Neural cell (in vitro differentiated cells): ENCODE measurements around the gene SNX20. TPM values are rescaled to one million over a fixed set of nuclear protein-coding genes. Genes with fewer than 3 reads are reported as not detected.

Experiments used
- H2AFZ ChIP-seq: fragments of 200-600, 300-800 bp; sonication (generic), shearing (Covaris generic); 2 replicates; pipeline ENCODE4 v1.6.0; 2014; ENCODE audit warnings: low read depth, mild to moderate bottlenecking, antibody characterized with exemption, low read length, moderate library complexity
- H3F3A ChIP-seq: fragments of 200-600 bp; shearing (Covaris generic); 2 replicates; pipeline ENCODE4 v1.6.1; 2016; ENCODE audit warnings: mild to moderate bottlenecking, moderate library complexity, mixed read lengths, antibody characterized with exemption, low read length; ENCODE audit not compliant: insufficient read depth, poor library complexity, severe bottlenecking
- H3K27ac ChIP-seq: fragments of 200-600, 300-800 bp; sonication (generic), shearing (Covaris generic); 2 replicates; pipeline ENCODE4 v1.5.1; 2014; ENCODE audit warnings: mild to moderate bottlenecking, low read length, moderate library complexity
- H3K27me3 ChIP-seq: fragments of 300-800, 200-600 bp; sonication (generic), shearing (Covaris generic); 2 replicates; pipeline ENCODE4 v1.6.0; 2014; ENCODE audit warnings: mild to moderate bottlenecking, low read depth, low read length, moderate library complexity; ENCODE audit not compliant: insufficient read depth
- H3K36me3 ChIP-seq: fragments of 300-800, 200-600 bp; sonication (generic), shearing (Covaris generic); 2 replicates; pipeline ENCODE4 v1.5.1; 2014; ENCODE audit warnings: mild to moderate bottlenecking, antibody characterized with exemption, low read length, moderate library complexity; ENCODE audit not compliant: insufficient read depth
- H3K4me2 ChIP-seq: fragments of 300-800, 200-600 bp; sonication (generic), shearing (Covaris generic); 2 replicates; pipeline ENCODE4 v1.6.0; 2014; ENCODE audit warnings: mild to moderate bottlenecking, low read length
- H3K4me3 ChIP-seq: fragments of 300-800, 200-600 bp; sonication (generic), shearing (Covaris generic); 2 replicates; pipeline ENCODE4 v1.5.1; 2014; ENCODE audit warnings: mild to moderate bottlenecking, low read length, moderate library complexity
- H3K79me2 ChIP-seq: fragments of 200-600 bp; shearing (Covaris generic); replicated peaks from 2 replicates; pipeline ENCODE4 v1.6.0; 2014; ENCODE audit warnings: mild to moderate bottlenecking, low read length, moderate library complexity; ENCODE audit not compliant: insufficient read depth
- H3K9ac ChIP-seq: fragments of 300-800, 200-600 bp; sonication (generic), shearing (Covaris generic); 2 replicates; pipeline ENCODE4 v1.6.1; 2016; ENCODE audit warnings: mild to moderate bottlenecking, low read length, mixed read lengths
- H3K9me2 ChIP-seq: fragments of 200-600 bp; shearing (Covaris generic); 2 replicates; pipeline ENCODE4 v1.6.1; 2016; ENCODE audit warnings: mild to moderate bottlenecking, low read length, mixed read lengths; ENCODE audit not compliant: insufficient read depth
- H3K9me3 ChIP-seq: fragments of 200-600, 300-800 bp; sonication (generic), shearing (Covaris generic); 2 replicates; pipeline ENCODE4 v1.6.1; 2016; ENCODE audit warnings: mild to moderate bottlenecking, mixed run types, low read length, moderate library complexity, mixed read lengths
- H4K20me1 ChIP-seq: fragments of 200-600 bp; shearing (Covaris generic); 2 replicates; pipeline ENCODE4 v1.6.1; 2016; ENCODE audit warnings: mild to moderate bottlenecking, mixed run types; ENCODE audit not compliant: insufficient read depth
- CTCF ChIP-seq: fragments of 450-650 bp; IDR thresholded peaks from 2 replicates; pipeline ENCODE4 v1.5.1; 2014; ENCODE audit warnings: antibody characterized with exemption, mild to moderate bottlenecking, moderate library complexity; ENCODE audit not compliant: poor library complexity, severe bottlenecking
- EP300 ChIP-seq: fragments of 450-650 bp; conservative IDR thresholded peaks from 2 replicates; pipeline ENCODE4 v1.6.1; 2014; ENCODE audit warnings: antibody characterized with exemption, mild to moderate bottlenecking, moderate library complexity; ENCODE audit not compliant: poor library complexity, severe bottlenecking
- EZH2 ChIP-seq: fragments of 200-600, 300-800 bp; shearing (Covaris generic), sonication (generic); IDR thresholded peaks from 2 replicates; pipeline ENCODE4 v1.6.1; 2014; ENCODE audit warnings: antibody characterized with exemption, low read length, borderline replicate concordance, mild to moderate bottlenecking; ENCODE audit not compliant: insufficient read depth, poor library complexity, severe bottlenecking
- MXI1 ChIP-seq: fragments of 450-650 bp; conservative IDR thresholded peaks from 2 replicates; pipeline ENCODE4 v1.6.1; 2014; ENCODE audit warnings: antibody characterized with exemption, mild to moderate bottlenecking; ENCODE audit not compliant: poor library complexity, severe bottlenecking
- POLR2AphosphoS5 ChIP-seq: IDR thresholded peaks from 2 replicates; pipeline ENCODE4 v1.6.1; 2012
- RAD21 ChIP-seq: fragments of 450-650 bp; conservative IDR thresholded peaks from 2 replicates; pipeline ENCODE4 v1.6.1; 2014; ENCODE audit warnings: antibody characterized with exemption, mild to moderate bottlenecking, moderate library complexity
- SMC3 ChIP-seq: fragments of 450-650 bp; conservative IDR thresholded peaks from 2 replicates; pipeline ENCODE4 v1.6.1; 2014; ENCODE audit warnings: antibody characterized with exemption, mild to moderate bottlenecking, moderate library complexity; ENCODE audit not compliant: poor library complexity
- TAF1 ChIP-seq: IDR thresholded peaks from 2 replicates; pipeline ENCODE4 v1.6.1; 2012; ENCODE audit warnings: low read depth
- polyA plus RNA-seq: library from polyadenylated mRNA; depleted of rRNA; stranded (reverse); fragments of >200 nt; gene quantifications from 2 replicates; pipeline ENCODE4 v1.2.3, GENCODE V29; 2014
- TF ChIP-seq, protein P1 (sequence below): IDR thresholded peaks from 2 replicates; pipeline ENCODE4 v1.6.1; 2012; ENCODE audit warnings: borderline replicate concordance

Gene SNX20
- polyA plus RNA-seq, 1 donor from 2014 or later = not detected

DNA sequence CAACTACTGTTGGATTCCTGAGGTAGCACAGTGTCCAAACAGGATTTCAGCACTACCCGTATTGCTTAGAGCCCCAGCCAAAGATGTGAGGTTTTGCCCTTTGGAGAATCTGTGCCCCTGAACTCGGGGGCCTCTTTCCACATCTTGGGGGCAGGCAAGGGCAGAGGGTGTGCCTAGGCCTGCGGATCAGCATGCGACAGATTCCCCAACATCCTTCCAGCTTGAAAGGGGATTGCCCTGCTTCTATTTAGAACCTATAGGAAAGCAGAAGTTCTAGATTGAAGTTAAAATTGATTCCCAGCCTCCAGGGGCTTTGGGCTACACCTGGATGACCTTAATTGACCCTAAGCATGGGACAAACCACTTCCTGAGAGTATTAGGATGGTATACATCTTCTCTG is 31.8 kb upstream of the SNX20 start:
- H3K9me3 ChIP-seq = no peaks in the 10 kb centered on the region
- H3K27ac ChIP-seq = no peak overlapping the region
- H3K79me2 ChIP-seq = no peaks in the 10 kb centered on the region
- no peaks in the 10 kb centered on the region for H3K27me3 ChIP-seq
- no peaks in the 10 kb centered on the region for H3K9me2 ChIP-seq
- TF ChIP-seq TAF1 = no peak
- TF ChIP-seq, protein P1, sequence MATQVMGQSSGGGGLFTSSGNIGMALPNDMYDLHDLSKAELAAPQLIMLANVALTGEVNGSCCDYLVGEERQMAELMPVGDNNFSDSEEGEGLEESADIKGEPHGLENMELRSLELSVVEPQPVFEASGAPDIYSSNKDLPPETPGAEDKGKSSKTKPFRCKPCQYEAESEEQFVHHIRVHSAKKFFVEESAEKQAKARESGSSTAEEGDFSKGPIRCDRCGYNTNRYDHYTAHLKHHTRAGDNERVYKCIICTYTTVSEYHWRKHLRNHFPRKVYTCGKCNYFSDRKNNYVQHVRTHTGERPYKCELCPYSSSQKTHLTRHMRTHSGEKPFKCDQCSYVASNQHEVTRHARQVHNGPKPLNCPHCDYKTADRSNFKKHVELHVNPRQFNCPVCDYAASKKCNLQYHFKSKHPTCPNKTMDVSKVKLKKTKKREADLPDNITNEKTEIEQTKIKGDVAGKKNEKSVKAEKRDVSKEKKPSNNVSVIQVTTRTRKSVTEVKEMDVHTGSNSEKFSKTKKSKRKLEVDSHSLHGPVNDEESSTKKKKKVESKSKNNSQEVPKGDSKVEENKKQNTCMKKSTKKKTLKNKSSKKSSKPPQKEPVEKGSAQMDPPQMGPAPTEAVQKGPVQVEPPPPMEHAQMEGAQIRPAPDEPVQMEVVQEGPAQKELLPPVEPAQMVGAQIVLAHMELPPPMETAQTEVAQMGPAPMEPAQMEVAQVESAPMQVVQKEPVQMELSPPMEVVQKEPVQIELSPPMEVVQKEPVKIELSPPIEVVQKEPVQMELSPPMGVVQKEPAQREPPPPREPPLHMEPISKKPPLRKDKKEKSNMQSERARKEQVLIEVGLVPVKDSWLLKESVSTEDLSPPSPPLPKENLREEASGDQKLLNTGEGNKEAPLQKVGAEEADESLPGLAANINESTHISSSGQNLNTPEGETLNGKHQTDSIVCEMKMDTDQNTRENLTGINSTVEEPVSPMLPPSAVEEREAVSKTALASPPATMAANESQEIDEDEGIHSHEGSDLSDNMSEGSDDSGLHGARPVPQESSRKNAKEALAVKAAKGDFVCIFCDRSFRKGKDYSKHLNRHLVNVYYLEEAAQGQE = no peak
- no peak for TF ChIP-seq POLR2AphosphoS5
- no peak for TF ChIP-seq SMC3
- TF ChIP-seq CTCF = no peak
- no peak for TF ChIP-seq RAD21
- no peak for TF ChIP-seq EZH2
- no peak for TF ChIP-seq MXI1
- no peak for TF ChIP-seq EP300
- H3K4me2 ChIP-seq = no peak overlapping the region
- no peak overlapping the region for H2AFZ ChIP-seq
- H3F3A ChIP-seq = no peaks in the 10 kb centered on the region
- H3K4me3 ChIP-seq = no peak overlapping the region
- H4K20me1 ChIP-seq = no peaks in the 10 kb centered on the region
- H3K9ac ChIP-seq = no peak overlapping the region
- no peaks in the 10 kb centered on the region for H3K36me3 ChIP-seq

DNA sequence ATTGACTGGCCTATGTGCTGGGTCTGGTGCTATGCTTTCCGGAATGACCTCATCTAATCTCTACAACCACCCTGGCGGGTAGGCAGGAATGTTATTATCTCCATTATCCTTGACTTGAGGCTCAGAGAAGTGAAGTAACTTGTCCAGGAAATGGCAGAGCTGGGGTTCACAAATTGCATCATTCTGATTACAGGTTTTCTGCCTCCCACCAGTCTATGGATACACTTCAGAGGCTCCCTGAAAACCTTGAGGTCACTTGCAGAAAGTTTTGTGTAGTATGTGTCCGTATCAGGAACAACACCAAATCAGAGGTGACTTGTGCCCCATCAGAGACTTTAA is 31.4 kb upstream of the SNX20 start:
- H3K9me3 ChIP-seq = no peaks in the 10 kb centered on the region
- H3K4me2 ChIP-seq = no peak overlapping the region
- no peak overlapping the region for H3K9ac ChIP-seq
- TF ChIP-seq CTCF = no peak
- no peak for TF ChIP-seq POLR2AphosphoS5
- no peak for TF ChIP-seq TAF1
- TF ChIP-seq EP300 = no peak
- no peak for TF ChIP-seq EZH2
- no peaks in the 10 kb centered on the region for H3K27me3 ChIP-seq
- H3F3A ChIP-seq = no peaks in the 10 kb centered on the region
- no peak overlapping the region for H2AFZ ChIP-seq
- H3K4me3 ChIP-seq = no peak overlapping the region
- no peaks in the 10 kb centered on the region for H3K9me2 ChIP-seq
- H4K20me1 ChIP-seq = no peaks in the 10 kb centered on the region
- H3K79me2 ChIP-seq = no peaks in the 10 kb centered on the region
- no peak overlapping the region for H3K27ac ChIP-seq
- no peaks in the 10 kb centered on the region for H3K36me3 ChIP-seq
